Sigmoid colon (tissue), 7 donors: ENCODE data around the gene ADCY6. TPM values are rescaled to one million over a fixed set of nuclear protein-coding genes. Genes with fewer than 3 reads are reported as not detected.

Source experiments
- DNase-seq: peaks from one replicate; pipeline ENCODE4 v3.0.0-alpha.2; 2019
- H3K27ac ChIP-seq, 4 donors: fragments of 200-600 bp; sonication (generic); one replicate each; pipeline ENCODE4 v1.5.1; 2016 to 2019; ENCODE audit warnings: mild to moderate bottlenecking in 1 of 4
- H3K27me3 ChIP-seq, 3 donors: fragments of 200-600 bp; sonication (generic); one replicate each; pipeline ENCODE4 v1.5.1; 2019; ENCODE audit warnings: mild to moderate bottlenecking in 1 of 3
- H3K36me3 ChIP-seq, 4 donors: fragments of 200-600 bp; sonication (generic); one replicate each; pipeline ENCODE4 v1.5.1; 2016 to 2019
- H3K4me1 ChIP-seq, 4 donors: fragments of 200-600 bp; sonication (generic); one replicate each; pipeline ENCODE4 v1.5.1; 2017 to 2019
- H3K4me3 ChIP-seq, 4 donors: fragments of 200-600 bp; sonication (generic); one replicate each; pipeline ENCODE4 v1.5.1; 2017 to 2019; ENCODE audit warnings: mild to moderate bottlenecking in 2 of 4, moderate library complexity in 1 of 4
- H3K9me3 ChIP-seq, 4 donors: fragments of 200-600 bp in 3 of 4; sonication (generic) in 3 of 4; one replicate each; pipeline versions ENCODE4 v1.5.1 to v1.6.1; 2013 to 2019
- EP300 ChIP-seq, 4 donors: sonication (generic); formaldehyde crosslinking; IDR thresholded peaks; one replicate each; pipeline ENCODE4 v1.6.1; 2017; ENCODE audit warnings: antibody characterized with exemption in 4 of 4
- POLR2A ChIP-seq, 2 donors: fragments of 450-650 bp; IDR thresholded peaks; one replicate each; pipeline ENCODE4 v1.6.1; 2016; ENCODE audit warnings: antibody characterized with exemption in 2 of 2, mild to moderate bottlenecking in 2 of 2, moderate library complexity in 2 of 2
- POLR2AphosphoS5 ChIP-seq, 4 donors: sonication (generic); formaldehyde crosslinking; IDR thresholded peaks; one replicate each; pipeline ENCODE4 v1.6.1; 2017; ENCODE audit warnings: antibody characterized with exemption in 4 of 4
- WGBS, 2 donors: extraction: QIAGEN DNeasy Blood & Tissue Kit; methylation state at CpG; one replicate each; pipeline ENCODE4 v1.1.7; 2013; 5-methylcytosine and 5-hydroxymethylcytosine counted together
- intact Hi-C: fragments of 100-400 bp; cut with DNase I; formaldehyde crosslinking; loops from one replicate; pipeline ENCODE4 v1.15.1; 2023
- polyA plus RNA-seq, 3 donors: library from polyadenylated mRNA; stranded (reverse); fragments of 200-250 nt; gene quantifications; one replicate each; pipeline ENCODE4 v1.2.3, GENCODE V29; 2013
- total RNA-seq, 4 donors: library from RNA; depleted of rRNA; stranded (reverse); fragments of >200 nt; gene quantifications; one replicate each; pipeline ENCODE4 v1.1.0, GENCODE V29; 2016
- TF ChIP-seq, protein P1 (sequence below), 4 experiments: fragments of 450-650 bp in 3 of 4; fragments of 200-600 bp in 1 of 4; IDR thresholded peaks; one replicate each; pipeline ENCODE4 v1.5.1; 2016 to 2019; ENCODE audit warnings: antibody characterized with exemption in 4 of 4, mild to moderate bottlenecking in 3 of 4, moderate library complexity in 2 of 4
- donor health status: healthy with polysubstance abuse.
- donor health status: Bipolar disorder and iron deficiency.
- donor health status: healthy.

ADCY6 gene
- total and polyA plus RNA-seq, 7 donors: 10.2 to 52.5 (median 16.4) TPM

DNA sequence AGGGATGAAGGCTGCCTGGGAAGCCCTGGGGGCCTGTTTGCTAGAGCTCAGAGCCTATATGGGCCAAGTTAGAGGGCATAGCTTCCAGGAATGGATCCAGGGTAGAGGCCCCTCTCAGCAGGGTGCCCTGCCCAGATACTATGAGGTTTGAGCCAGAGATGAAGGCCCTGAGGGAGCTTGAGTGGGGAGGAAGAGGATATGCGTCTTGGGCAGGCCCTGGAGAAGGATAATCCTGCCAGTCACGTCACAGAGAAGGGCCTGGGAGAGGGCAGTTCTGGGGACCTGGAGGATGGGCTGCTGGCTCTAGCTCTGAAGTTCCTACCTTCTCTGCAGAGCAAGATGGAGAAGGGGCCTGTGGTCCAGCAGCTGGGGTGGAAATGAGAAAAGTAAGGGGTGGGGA, 23.5 kb upstream of the ADCY6 start:
- DNase-seq: no peak
- H3K27ac ChIP-seq: no peak overlapping the region
- no peak overlapping the region for H3K4me3 ChIP-seq
- H3K36me3 ChIP-seq: no peaks in the 10 kb centered on the region
- H3K9me3 ChIP-seq: no peaks in the 10 kb centered on the region
- H3K27me3 ChIP-seq: no peaks in the 10 kb centered on the region
- 72 to 73% methylated on average over 2 of the region's 2 CpGs for WGBS, 2 donors
- TF ChIP-seq, protein P1, sequence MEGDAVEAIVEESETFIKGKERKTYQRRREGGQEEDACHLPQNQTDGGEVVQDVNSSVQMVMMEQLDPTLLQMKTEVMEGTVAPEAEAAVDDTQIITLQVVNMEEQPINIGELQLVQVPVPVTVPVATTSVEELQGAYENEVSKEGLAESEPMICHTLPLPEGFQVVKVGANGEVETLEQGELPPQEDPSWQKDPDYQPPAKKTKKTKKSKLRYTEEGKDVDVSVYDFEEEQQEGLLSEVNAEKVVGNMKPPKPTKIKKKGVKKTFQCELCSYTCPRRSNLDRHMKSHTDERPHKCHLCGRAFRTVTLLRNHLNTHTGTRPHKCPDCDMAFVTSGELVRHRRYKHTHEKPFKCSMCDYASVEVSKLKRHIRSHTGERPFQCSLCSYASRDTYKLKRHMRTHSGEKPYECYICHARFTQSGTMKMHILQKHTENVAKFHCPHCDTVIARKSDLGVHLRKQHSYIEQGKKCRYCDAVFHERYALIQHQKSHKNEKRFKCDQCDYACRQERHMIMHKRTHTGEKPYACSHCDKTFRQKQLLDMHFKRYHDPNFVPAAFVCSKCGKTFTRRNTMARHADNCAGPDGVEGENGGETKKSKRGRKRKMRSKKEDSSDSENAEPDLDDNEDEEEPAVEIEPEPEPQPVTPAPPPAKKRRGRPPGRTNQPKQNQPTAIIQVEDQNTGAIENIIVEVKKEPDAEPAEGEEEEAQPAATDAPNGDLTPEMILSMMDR (IDR thresholded peaks at IDR 0.05): no peak
- TF ChIP-seq POLR2A (IDR thresholded peaks at IDR 0.05) (no peak), POLR2AphosphoS5 (IDR thresholded peaks at IDR 0.05) (no peak), EP300 (IDR thresholded peaks at IDR 0.05) (no peak)
- intact Hi-C loops: loop anchor here (10.0 kb wide), 1 partner anchor 598 kb away; no protein-coding TSS in a partner anchor
- peaks cover 0 to 48% (median 36%) of the 10 kb centered on the region in 4 donors for H3K4me1 ChIP-seq

DNA sequence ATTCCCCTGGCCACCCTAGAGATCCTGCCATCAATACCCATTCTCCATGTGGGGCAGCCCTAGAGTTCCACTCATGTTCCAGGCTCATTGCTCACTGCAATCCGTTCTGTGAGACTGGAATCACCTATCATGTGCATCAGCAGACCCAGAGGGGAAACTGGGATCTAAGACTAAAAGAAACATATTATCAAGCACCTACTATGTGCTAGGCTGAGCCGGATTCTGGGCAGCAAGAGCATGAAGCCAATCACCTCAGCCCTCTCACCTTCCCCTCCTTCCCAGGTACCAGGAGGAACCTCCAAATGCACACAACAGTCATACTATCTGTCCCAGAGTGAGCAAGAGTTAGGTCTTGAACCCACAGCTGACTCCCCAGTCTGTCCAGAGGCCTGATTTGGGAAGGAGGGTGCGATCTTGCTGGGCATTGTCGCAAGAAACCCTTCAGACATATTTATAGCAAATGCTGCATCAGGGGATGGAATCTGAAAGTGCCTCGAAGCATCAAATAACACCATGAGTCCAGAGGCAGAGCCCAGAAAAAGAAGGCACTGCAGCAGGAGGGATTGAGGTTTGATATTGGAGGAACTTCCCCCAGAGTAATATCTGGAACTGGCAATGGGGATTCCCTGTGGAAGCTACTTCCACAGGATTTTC, 22.7 kb upstream of the ADCY6 start:
- H3K27ac ChIP-seq: peak overlapping the region in 2 of 4 donors; percentile 35 to 49
- TF ChIP-seq POLR2AphosphoS5 (IDR thresholded peaks at IDR 0.05) (no peak), EP300 (IDR thresholded peaks at IDR 0.05) (no peak), POLR2A (IDR thresholded peaks at IDR 0.05) (no peak)
- TF ChIP-seq, protein P1 (IDR thresholded peaks at IDR 0.05): no peak
- H3K4me3 ChIP-seq: no peak overlapping the region
- no peak for DNase-seq
- intact Hi-C loops: loop anchor here (10.0 kb wide), 1 partner anchor 597 kb away; no protein-coding TSS in a partner anchor
- no peaks in the 10 kb centered on the region for H3K9me3 ChIP-seq
- no peaks in the 10 kb centered on the region for H3K27me3 ChIP-seq
- H3K4me1 ChIP-seq: peaks cover 0 to 46% (median 34%) of the 10 kb centered on the region in 4 donors
- whole genome bisulfite sequencing, 2 donors: 82 to 84% methylated on average over 5 of the region's 5 CpGs
- H3K36me3 ChIP-seq: no peaks in the 10 kb centered on the region

DNA sequence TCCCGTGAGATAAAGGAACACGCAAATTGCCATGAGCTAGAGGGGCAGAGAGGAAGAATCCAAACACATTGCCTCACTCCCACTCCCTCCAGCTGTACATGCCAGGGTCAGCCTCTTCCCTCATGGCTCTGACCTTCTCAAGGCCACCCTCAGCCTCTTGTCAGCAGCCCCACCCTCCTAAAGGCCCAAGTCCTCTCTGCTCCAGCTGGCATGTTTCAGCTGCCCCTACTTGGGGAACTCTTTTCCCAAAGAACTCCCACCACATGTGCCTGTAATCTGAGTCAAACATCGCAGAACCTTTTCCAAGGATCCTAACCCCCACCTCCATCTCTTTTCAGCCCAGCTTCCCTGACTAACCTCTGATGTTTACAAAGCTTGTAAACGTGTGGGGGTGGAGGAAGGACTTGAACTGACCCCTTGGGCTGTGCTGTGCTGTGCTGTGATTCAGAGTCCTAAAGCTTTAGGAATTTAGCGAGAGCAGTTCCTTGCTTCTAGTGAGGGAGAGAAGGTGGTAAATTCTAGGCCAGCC, 22.1 kb upstream of the ADCY6 start:
- intact Hi-C loops: loop anchor here (10.0 kb wide), 1 partner anchor 596 kb away; no protein-coding TSS in a partner anchor
- Histone ChIP-seq H3K9me3 (no peaks in the 10 kb centered on the region), H3K4me3 (no peak overlapping the region), H3K27me3 (no peaks in the 10 kb centered on the region), H3K36me3 (no peaks in the 10 kb centered on the region), H3K4me1 (peaks cover 0 to 41% (median 29%) of the 10 kb centered on the region in 4 donors), H3K27ac (peak overlapping the region in 2 of 4 donors; percentile 35 to 49)
- no peak for DNase-seq
- TF ChIP-seq EP300 (IDR thresholded peaks at IDR 0.05) (no peak), POLR2A (IDR thresholded peaks at IDR 0.05) (no peak), POLR2AphosphoS5 (IDR thresholded peaks at IDR 0.05) (no peak)
- TF ChIP-seq, protein P1 (IDR thresholded peaks at IDR 0.05): no peak
- WGBS, 2 donors: 46 to 60% methylated on average over 5 of the region's 5 CpGs

DNA sequence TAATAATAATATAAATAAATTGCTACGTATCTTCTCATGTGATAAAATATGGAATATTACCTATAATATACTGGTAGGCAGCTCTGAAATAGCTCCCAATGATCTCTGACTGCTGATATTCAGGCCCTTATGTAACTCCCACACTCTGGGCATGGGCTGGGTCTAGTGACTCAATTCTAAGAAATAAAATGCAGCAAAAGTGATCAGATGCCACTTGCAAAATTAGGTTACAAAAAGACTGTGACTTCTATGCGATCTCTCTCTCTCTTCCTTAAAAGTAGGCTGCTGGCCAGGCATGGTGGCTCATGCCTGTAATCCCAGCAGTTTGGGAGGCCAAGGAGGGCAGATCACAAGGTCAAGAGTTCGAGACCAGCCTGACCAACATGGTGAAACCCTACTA, 19.1 kb upstream of the ADCY6 start:
- H3K4me3 ChIP-seq: no peak overlapping the region
- WGBS, 2 donors: 88 to 93% methylated on average over 3 of the region's 3 CpGs
- no peak for DNase-seq

More for the DNA sequence above, 19.1 kb upstream of the ADCY6 start:
- TF ChIP-seq POLR2A (IDR thresholded peaks at IDR 0.05) (no peak), POLR2AphosphoS5 (IDR thresholded peaks at IDR 0.05) (no peak), EP300 (IDR thresholded peaks at IDR 0.05) (no peak)
- TF ChIP-seq, protein P1 (IDR thresholded peaks at IDR 0.05): no peak
- H3K27ac ChIP-seq: no peak overlapping the region
- H3K27me3 ChIP-seq: no peaks in the 10 kb centered on the region
- intact Hi-C loops: no loop called here
- no peaks in the 10 kb centered on the region for H3K9me3 ChIP-seq
- H3K36me3 ChIP-seq: no peaks in the 10 kb centered on the region
- H3K4me1 ChIP-seq: peaks cover 0 to 24% (median 12%) of the 10 kb centered on the region in 4 donors
